Fibroblast of villous mesenchyme (primary cell): Measurements from ENCODE around the gene WDR44. TPM values are rescaled to one million over a fixed set of nuclear protein-coding genes. Genes with fewer than 3 reads are reported as not detected.

ENCODE experiments used
- DNase-seq: peaks from one replicate; pipeline ENCODE4 v3.0.0-alpha.2; 2010; ENCODE audit warnings: low read depth
- H3K4me3 ChIP-seq: 2 replicates; pipeline ENCODE4 v1.5.1; 2011; ENCODE audit warnings: low read depth, mild to moderate bottlenecking, low read length
- total RNA-seq: library from RNA; depleted of rRNA; stranded (reverse); fragments of >200 nt; gene quantifications from 2 replicates; pipeline ENCODE4 v1.2.3, GENCODE V29; 2012
- TF ChIP-seq, protein P1 (sequence below): IDR thresholded peaks from 2 replicates; pipeline ENCODE4 v1.5.1; 2012; ENCODE audit warnings: low read depth, mild to moderate bottlenecking, low read length; ENCODE audit not compliant: insufficient read depth

The WDR44 gene
- total RNA-seq, 1 donor: 28.9 TPM

GRCh38 chrX:118338930-118339329 is 7.0 kb upstream of the WDR44 start:
- DNase-seq: no peak
- TF ChIP-seq, protein P1, sequence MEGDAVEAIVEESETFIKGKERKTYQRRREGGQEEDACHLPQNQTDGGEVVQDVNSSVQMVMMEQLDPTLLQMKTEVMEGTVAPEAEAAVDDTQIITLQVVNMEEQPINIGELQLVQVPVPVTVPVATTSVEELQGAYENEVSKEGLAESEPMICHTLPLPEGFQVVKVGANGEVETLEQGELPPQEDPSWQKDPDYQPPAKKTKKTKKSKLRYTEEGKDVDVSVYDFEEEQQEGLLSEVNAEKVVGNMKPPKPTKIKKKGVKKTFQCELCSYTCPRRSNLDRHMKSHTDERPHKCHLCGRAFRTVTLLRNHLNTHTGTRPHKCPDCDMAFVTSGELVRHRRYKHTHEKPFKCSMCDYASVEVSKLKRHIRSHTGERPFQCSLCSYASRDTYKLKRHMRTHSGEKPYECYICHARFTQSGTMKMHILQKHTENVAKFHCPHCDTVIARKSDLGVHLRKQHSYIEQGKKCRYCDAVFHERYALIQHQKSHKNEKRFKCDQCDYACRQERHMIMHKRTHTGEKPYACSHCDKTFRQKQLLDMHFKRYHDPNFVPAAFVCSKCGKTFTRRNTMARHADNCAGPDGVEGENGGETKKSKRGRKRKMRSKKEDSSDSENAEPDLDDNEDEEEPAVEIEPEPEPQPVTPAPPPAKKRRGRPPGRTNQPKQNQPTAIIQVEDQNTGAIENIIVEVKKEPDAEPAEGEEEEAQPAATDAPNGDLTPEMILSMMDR: no peak
- no peak overlapping the region for H3K4me3 ChIP-seq

GRCh38 chrX:118345045-118345463 is 852 bp upstream of the WDR44 start:
- TF ChIP-seq, protein P1: no peak
- H3K4me3 ChIP-seq: peak overlapping the region; percentile 61
- peak; percentile 69 for DNase-seq

DNA sequence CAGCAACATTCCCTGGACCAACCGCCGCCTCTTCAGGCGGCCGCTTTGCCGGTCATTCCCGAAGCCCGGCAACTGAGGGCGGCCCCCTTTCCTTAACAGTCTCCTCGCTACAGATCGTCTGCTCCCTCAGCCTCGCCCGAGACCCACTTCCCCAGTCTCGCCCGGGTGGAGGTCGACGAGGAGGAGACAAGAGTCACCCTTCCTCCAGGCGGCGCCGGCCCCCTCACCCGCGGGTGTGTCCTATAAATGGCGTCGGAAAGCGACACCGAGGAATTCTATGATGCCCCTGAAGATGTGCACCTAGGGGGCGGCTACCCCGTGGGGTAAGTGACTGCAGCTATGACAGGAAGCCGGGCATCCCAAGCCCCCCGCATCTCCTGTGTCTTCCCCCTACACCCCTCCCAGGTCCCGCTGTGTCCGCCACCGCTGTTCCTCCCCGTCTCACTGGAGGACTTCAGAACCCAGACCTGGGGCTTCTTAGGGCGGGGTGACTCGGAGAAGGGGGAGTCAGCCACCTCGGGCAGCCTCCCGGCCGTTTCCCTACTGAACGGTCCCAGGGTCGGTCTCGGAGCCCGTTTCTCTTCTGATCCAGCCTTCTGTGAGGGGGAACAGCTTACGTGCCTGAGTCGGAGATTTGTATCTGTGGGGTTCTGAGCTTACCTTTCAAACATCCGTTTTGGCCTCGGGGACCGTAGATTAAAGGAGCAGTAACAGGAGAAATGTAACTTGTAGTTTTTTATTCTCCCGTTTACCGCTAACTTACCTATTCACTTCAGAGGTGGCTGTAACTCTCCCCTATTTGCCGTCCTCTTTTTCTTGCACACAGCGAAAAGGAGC is 570 bp downstream of the WDR44 start:
- TF ChIP-seq, protein P1: no peak
- H3K4me3 ChIP-seq: peak overlapping the region; percentile 84
- peak; percentile 21 for DNase-seq

DNA sequence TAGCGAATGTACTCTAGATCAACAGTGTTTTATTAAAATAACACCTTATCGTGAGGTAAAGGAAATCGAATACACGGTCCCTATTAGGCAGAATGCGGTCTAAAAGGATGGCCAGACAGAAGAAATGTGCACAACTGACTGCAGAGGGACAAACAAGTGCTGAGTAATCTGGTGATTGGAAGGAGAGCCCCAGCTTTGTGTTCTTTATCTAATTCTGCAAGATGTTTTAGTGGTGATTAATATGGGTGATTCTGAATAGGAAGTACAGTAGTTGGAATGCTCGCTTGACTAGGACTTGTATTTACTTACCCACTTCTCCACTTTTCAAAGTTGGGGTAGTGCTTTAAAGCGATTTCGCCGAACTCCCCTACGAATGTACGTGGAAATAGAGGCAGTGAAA is 1.2 kb downstream of the WDR44 start:
- TF ChIP-seq, protein P1: no peak
- DNase-seq: peak; percentile 52

DNA sequence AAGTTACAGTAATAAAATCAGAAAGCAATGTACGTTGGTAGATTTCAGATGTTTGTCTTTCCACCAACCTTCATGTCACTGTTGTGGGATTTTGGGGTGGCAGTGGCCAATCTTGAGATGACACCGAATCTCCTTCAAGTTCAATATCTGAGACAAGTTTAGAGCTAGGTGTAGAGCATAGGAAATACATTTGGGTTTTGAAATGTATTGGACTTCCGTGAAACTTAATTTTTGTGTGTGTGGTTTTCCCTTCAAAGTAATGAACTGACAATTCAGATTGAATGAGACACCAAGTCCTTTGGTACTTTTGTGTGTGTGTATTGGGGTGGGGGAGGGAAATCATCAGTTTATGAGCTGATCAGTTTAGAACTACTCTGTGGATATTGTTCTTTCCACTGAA is 1.8 kb downstream of the WDR44 start:
- peak overlapping the region; percentile 84 for H3K4me3 ChIP-seq
- TF ChIP-seq, protein P1: no peak
- no peak for DNase-seq

More for the DNA sequence above, 1.2 kb downstream of the WDR44 start:
- peak overlapping the region; percentile 84 for H3K4me3 ChIP-seq

GRCh38 chrX:118348186-118348810 is 2.4 kb downstream of the WDR44 start:
- TF ChIP-seq, protein P1: no peak
- peak overlapping the region; percentile 84 for H3K4me3 ChIP-seq
- no peak for DNase-seq

- TF ChIP-seq, protein P1: no peak
- no peak for DNase-seq
- no peak overlapping the region for H3K4me3 ChIP-seq
Observed at GRCh38 chrX:118349188-118349587, 3.3 kb downstream of the WDR44 start.
